HepG2 (cell line): ENCODE results near the gene SH3PXD2A. TPM values are rescaled to one million over a fixed set of nuclear protein-coding genes. Genes with fewer than 3 reads are reported as not detected.

Experiments used
- ATAC-seq: fragments of 200-7000 bp; cut with Tn5 transposase; 3 replicates; pipeline ENCODE4 v1.9.1; 2020; ENCODE audit warnings: mild to moderate bottlenecking, moderate library complexity
- BruUV-seq: library from RNA; stranded (reverse); fragments of 400-500 nt; replicated peaks from 2 replicates; lab custom pipeline; 2021; lab: Mats Ljungman, UMichigan
- CTCF ChIA-PET: fragments of 300-600 bp; formaldehyde crosslinking; extraction: SDS; loops from one replicate; lab custom pipeline; 2021; ENCODE audit warnings: low total read pairs, inconsistent platforms, low intra/inter-chr PET ratio; lab: Yijun Ruan, JAX
- POLR2A ChIA-PET: fragments of 350-600 bp; sonication (Branson Sonifier 250); formaldehyde crosslinking; loops from one replicate; lab custom pipeline; 2020; ENCODE audit warnings: antibody characterized with exemption, inconsistent platforms; lab: Yijun Ruan, JAX
- DNase-seq: peaks from one replicate; pipeline ENCODE4 v3.0.0-alpha.2; 2015; ENCODE audit warnings: low spot score
- FAIRE-seq: peaks from 3 replicates; lab custom pipeline; 2011; peaks lifted over from hg19 to GRCh38; lab: Jason Lieb, UNC
- H2AFZ ChIP-seq: one replicate; pipeline ENCODE4 v1.6.1; 2011; ENCODE audit warnings: low read length, inconsistent platforms
- H3K27ac ChIP-seq: fragments of 300-600 bp; 3 replicates; pipeline ENCODE4 v1.8.0; 2011; ENCODE audit warnings: mixed run types, mild to moderate bottlenecking, mixed read lengths, low read length, inconsistent platforms; ENCODE audit not compliant: insufficient read depth; ENCODE audit errors: extremely low read length
- H3K27me3 ChIP-seq, 2 experiments: fragments of 200-600 bp in 1 of 2; 2 replicates in 1 of 2; 3 replicates in 1 of 2; pipeline versions ENCODE4 v1.6.0 to v1.8.0; 2011; ENCODE audit warnings: low read length in 2 of 2, mild to moderate bottlenecking in 2 of 2, moderate library complexity in 2 of 2, inconsistent platforms in 1 of 2; ENCODE audit not compliant: insufficient read depth in 2 of 2, control insufficient read depth in 1 of 2
- H3K36me3 ChIP-seq, 2 experiments: fragments of 200-600 bp in 1 of 2; replicated peaks in 1 of 2; 2 replicates in 1 of 2; 3 replicates in 1 of 2; pipeline versions ENCODE4 v1.5.1 to v1.8.0; 2011; ENCODE audit warnings: low read length in 2 of 2, inconsistent platforms in 1 of 2; ENCODE audit not compliant: insufficient read depth in 2 of 2, control insufficient read depth in 1 of 2
- H3K4me1 ChIP-seq: 2 replicates; pipeline ENCODE4 v1.5.1; 2012; ENCODE audit warnings: low read length, inconsistent platforms; ENCODE audit not compliant: insufficient read depth
- H3K4me2 ChIP-seq: 2 replicates; pipeline ENCODE4 v1.6.0; 2011; ENCODE audit warnings: low read depth, low read length, inconsistent platforms
- H3K4me3 ChIP-seq, 3 experiments: fragments of 200-600 bp in 1 of 3; sonication (generic), shearing (Covaris generic) in 1 of 3; replicated peaks in 1 of 3; 2 replicates each; pipeline ENCODE4 v1.5.1; 2011 to 2016; ENCODE audit warnings: low read length in 3 of 3, inconsistent platforms in 2 of 3, low read depth in 2 of 3, mild to moderate bottlenecking in 2 of 3, control low read depth in 1 of 3, mixed read lengths in 1 of 3; ENCODE audit not compliant: insufficient read depth in 1 of 3
- H3K79me2 ChIP-seq: one replicate; pipeline ENCODE4 v1.6.1; 2011; ENCODE audit warnings: low read length, inconsistent platforms; ENCODE audit not compliant: insufficient read depth
- H3K9ac ChIP-seq: 2 replicates; pipeline ENCODE4 v1.6.0; 2011; ENCODE audit warnings: mild to moderate bottlenecking, low read depth, low read length, inconsistent platforms; ENCODE audit not compliant: insufficient read depth
- H3K9me3 ChIP-seq: 2 replicates; pipeline ENCODE4 v1.5.1; 2012; ENCODE audit warnings: mild to moderate bottlenecking, low read length
- H4K20me1 ChIP-seq: 2 replicates; pipeline ENCODE4 v1.6.0; 2011; ENCODE audit warnings: inconsistent platforms, mild to moderate bottlenecking, low read length, moderate library complexity; ENCODE audit not compliant: insufficient read depth
- HNRNPK ChIP-seq: fragments of 200-400 bp; formaldehyde crosslinking; IDR thresholded peaks from 2 replicates; pipeline ENCODE4 v1.6.1; 2018; ENCODE audit warnings: low read length, low read depth, moderate library complexity, mild to moderate bottlenecking; ENCODE audit not compliant: poor library complexity, severe bottlenecking
- SIN3A ChIP-seq: IDR thresholded peaks from 2 replicates; pipeline ENCODE4 v1.6.1; 2011; ENCODE audit warnings: low read depth, mild to moderate bottlenecking, control low read depth, low read length, borderline replicate concordance
- TCF12 ChIP-seq, 2 experiments: fragments of 450-650 bp in 1 of 2; sonication (generic) in 1 of 2; formaldehyde crosslinking in 1 of 2; IDR thresholded peaks; 2 replicates each; pipeline versions ENCODE4 v1.6.1 to v1.8.0; 2017 to 2022; ENCODE audit warnings: antibody characterized with exemption in 1 of 2, mild to moderate bottlenecking in 1 of 2, missing genetic modification reagents in 1 of 2, moderate library complexity in 1 of 2
- TMF1 ChIP-seq: sonication (generic); formaldehyde crosslinking; IDR thresholded peaks from 2 replicates; pipeline ENCODE4 v1.8.1; 2022; ENCODE audit warnings: low read depth, missing genetic modification reagents
- ZBTB1 ChIP-seq: sonication (generic); formaldehyde crosslinking; IDR thresholded peaks from 2 replicates; pipeline ENCODE4 v1.4.0; 2020; ENCODE audit warnings: missing genetic modification reagents, borderline replicate concordance
- ZBTB21 ChIP-seq: sonication (generic); formaldehyde crosslinking; IDR thresholded peaks from 2 replicates; pipeline ENCODE4 v1.4.0; 2020; ENCODE audit warnings: missing genetic modification reagents
- ZMAT3 ChIP-seq: sonication (generic); formaldehyde crosslinking; conservative IDR thresholded peaks from 2 replicates; pipeline ENCODE4 v1.7.0; 2021; ENCODE audit warnings: missing genetic modification reagents
- ZNF24 ChIP-seq: fragments of 450-650 bp; IDR thresholded peaks from 2 replicates; pipeline ENCODE4 v1.6.1; 2017; ENCODE audit warnings: antibody characterized with exemption, mild to moderate bottlenecking
- WGBS: methylation state at CpG from one replicate; pipeline ENCODE4 v1.1.6; 2017; ENCODE audit warnings: low lambda C conversion rate; 5-methylcytosine and 5-hydroxymethylcytosine counted together
- in situ Hi-C: cut with HindIII; loops from 2 replicates; pipeline ENCODE4 v1.10.0; 2017; ENCODE audit warnings: low pct_unique_long_range_greater_than_20kb; ENCODE audit not compliant: extremely low pct_ligation_motif_present
- intact Hi-C: fragments of 100-400 bp; cut with micrococcal nuclease; formaldehyde crosslinking; loops from one replicate; pipeline ENCODE4 v1.10.0; 2022; ENCODE audit not compliant: unreplicated experiment
- polyA plus RNA-seq, 8 experiments: library from polyadenylated mRNA; depleted of rRNA in 3 of 8; stranded (reverse) in 7 of 8; unstranded in 1 of 8; fragments of >200 nt; fragmentation: Illumina TruSeq in 4 of 8; extraction: Trizol in 4 of 8; gene quantifications; 2 replicates each; pipeline versions ENCODE4 v1.2.1 to v1.2.3, GENCODE V29; 2011 to 2016; ENCODE audit warnings: low read depth in 4 of 8, missing spikeins in 1 of 8, mixed read lengths in 1 of 8; ENCODE audit not compliant: insufficient read depth in 1 of 8
- total RNA-seq, 5 experiments: library from RNA; depleted of rRNA; stranded (reverse); fragments of >200 nt; fragmentation: Illumina TruSeq; extraction: Trizol; gene quantifications; 2 replicates each; pipeline ENCODE4 v1.2.3, GENCODE V29; 2016; ENCODE audit warnings: low read depth in 1 of 5
- TF ChIP-seq, protein P1 (sequence below): sonication (generic); formaldehyde crosslinking; IDR thresholded peaks from 2 replicates; pipeline ENCODE4 v1.5.0; 2020; ENCODE audit warnings: missing genetic modification reagents
- TF ChIP-seq, protein P2 (sequence below): sonication (generic); formaldehyde crosslinking; IDR thresholded peaks from 2 replicates; pipeline ENCODE4 v1.5.0; 2020; ENCODE audit warnings: mild to moderate bottlenecking, missing genetic modification reagents
- TF ChIP-seq, protein P3 (sequence below): sonication (generic); formaldehyde crosslinking; IDR thresholded peaks from 2 replicates; pipeline ENCODE4 v1.4.0; 2020; ENCODE audit warnings: missing genetic modification reagents, mild to moderate bottlenecking, borderline replicate concordance
- TF ChIP-seq, protein P4 (sequence below), 2 experiments: IDR thresholded peaks; 2 replicates each; pipeline ENCODE4 v1.6.1; 2011 to 2012; ENCODE audit warnings: low read length in 2 of 2, borderline replicate concordance in 1 of 2, low read depth in 1 of 2, mild to moderate bottlenecking in 1 of 2, moderate library complexity in 1 of 2

The SH3PXD2A gene
- total and polyA plus RNA-seq, 2 of the 13 experiments (the other 11 are each of a cell fraction or from before 2014, with no cell fraction given) = 11.1 to 11.3 TPM

DNA sequence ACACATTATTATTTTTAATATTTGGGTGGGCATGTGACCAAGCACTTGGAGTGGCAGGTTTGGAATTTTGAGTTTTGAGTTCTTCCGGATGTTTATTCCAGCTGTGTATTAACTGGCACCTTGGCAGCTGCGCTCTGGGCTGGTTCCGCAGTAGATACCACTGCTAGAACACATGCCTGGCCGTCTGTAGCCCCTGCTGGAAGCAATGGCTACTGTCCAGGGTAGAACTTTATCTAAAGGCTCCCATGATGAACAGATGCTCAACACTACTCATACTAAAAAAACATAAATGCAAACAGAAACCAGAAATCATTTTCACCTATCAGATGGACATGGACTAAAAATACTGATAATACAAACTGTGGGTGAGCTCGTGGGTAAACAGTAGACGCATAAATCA lies 19.4 kb upstream of the SH3PXD2A start:
- Histone ChIP-seq H3K27ac (no peak overlapping the region), H3K9ac (no peak overlapping the region), H3K36me3 (no peaks in the 10 kb centered on the region), H3K79me2 (no peaks in the 10 kb centered on the region), H3K4me2 (no peak overlapping the region), H3K4me3 (no peak overlapping the region), H4K20me1 (no peaks in the 10 kb centered on the region), H3K4me1 (no peaks in the 10 kb centered on the region), H2AFZ (no peak overlapping the region), H3K9me3 (no peaks in the 10 kb centered on the region), H3K27me3 (no peaks in the 10 kb centered on the region)
- no peak for ATAC-seq
- TF ChIP-seq, protein P1, sequence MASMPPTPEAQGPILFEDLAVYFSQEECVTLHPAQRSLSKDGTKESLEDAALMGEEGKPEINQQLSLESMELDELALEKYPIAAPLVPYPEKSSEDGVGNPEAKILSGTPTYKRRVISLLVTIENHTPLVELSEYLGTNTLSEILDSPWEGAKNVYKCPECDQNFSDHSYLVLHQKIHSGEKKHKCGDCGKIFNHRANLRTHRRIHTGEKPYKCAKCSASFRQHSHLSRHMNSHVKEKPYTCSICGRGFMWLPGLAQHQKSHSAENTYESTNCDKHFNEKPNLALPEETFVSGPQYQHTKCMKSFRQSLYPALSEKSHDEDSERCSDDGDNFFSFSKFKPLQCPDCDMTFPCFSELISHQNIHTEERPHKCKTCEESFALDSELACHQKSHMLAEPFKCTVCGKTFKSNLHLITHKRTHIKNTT (CRISPR knock-in tag) = no peak
- TF ChIP-seq, protein P2, sequence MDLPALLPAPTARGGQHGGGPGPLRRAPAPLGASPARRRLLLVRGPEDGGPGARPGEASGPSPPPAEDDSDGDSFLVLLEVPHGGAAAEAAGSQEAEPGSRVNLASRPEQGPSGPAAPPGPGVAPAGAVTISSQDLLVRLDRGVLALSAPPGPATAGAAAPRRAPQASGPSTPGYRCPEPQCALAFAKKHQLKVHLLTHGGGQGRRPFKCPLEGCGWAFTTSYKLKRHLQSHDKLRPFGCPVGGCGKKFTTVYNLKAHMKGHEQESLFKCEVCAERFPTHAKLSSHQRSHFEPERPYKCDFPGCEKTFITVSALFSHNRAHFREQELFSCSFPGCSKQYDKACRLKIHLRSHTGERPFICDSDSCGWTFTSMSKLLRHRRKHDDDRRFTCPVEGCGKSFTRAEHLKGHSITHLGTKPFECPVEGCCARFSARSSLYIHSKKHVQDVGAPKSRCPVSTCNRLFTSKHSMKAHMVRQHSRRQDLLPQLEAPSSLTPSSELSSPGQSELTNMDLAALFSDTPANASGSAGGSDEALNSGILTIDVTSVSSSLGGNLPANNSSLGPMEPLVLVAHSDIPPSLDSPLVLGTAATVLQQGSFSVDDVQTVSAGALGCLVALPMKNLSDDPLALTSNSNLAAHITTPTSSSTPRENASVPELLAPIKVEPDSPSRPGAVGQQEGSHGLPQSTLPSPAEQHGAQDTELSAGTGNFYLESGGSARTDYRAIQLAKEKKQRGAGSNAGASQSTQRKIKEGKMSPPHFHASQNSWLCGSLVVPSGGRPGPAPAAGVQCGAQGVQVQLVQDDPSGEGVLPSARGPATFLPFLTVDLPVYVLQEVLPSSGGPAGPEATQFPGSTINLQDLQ (CRISPR knock-in tag) = no peak
- no peak for TF ChIP-seq HNRNPK
- TF ChIP-seq ZBTB21 (CRISPR knock-in tag) = no peak
- no peak for TF ChIP-seq TMF1 (CRISPR knock-in tag)
- TF ChIP-seq, protein P3, sequence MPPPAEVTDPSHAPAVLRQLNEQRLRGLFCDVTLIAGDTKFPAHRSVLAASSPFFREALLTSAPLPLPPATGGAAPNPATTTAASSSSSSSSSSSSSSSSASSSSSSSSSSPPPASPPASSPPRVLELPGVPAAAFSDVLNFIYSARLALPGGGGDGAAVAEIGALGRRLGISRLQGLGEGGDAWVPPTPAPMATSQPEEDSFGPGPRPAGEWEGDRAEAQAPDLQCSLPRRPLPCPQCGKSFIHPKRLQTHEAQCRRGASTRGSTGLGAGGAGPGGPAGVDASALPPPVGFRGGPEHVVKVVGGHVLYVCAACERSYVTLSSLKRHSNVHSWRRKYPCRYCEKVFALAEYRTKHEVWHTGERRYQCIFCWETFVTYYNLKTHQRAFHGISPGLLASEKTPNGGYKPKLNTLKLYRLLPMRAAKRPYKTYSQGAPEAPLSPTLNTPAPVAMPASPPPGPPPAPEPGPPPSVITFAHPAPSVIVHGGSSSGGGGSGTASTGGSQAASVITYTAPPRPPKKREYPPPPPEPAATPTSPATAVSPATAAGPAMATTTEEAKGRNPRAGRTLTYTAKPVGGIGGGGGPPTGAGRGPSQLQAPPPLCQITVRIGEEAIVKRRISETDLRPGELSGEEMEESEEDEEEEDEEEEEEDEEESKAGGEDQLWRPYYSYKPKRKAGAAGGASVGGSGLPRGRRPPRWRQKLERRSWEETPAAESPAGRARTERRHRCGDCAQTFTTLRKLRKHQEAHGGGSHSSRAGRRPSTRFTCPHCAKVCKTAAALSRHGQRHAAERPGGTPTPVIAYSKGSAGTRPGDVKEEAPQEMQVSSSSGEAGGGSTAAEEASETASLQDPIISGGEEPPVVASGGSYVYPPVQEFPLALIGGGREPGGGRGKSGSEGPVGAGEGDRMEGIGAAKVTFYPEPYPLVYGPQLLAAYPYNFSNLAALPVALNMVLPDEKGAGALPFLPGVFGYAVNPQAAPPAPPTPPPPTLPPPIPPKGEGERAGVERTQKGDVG (CRISPR knock-in tag) = no peak
- TF ChIP-seq, protein P4, sequence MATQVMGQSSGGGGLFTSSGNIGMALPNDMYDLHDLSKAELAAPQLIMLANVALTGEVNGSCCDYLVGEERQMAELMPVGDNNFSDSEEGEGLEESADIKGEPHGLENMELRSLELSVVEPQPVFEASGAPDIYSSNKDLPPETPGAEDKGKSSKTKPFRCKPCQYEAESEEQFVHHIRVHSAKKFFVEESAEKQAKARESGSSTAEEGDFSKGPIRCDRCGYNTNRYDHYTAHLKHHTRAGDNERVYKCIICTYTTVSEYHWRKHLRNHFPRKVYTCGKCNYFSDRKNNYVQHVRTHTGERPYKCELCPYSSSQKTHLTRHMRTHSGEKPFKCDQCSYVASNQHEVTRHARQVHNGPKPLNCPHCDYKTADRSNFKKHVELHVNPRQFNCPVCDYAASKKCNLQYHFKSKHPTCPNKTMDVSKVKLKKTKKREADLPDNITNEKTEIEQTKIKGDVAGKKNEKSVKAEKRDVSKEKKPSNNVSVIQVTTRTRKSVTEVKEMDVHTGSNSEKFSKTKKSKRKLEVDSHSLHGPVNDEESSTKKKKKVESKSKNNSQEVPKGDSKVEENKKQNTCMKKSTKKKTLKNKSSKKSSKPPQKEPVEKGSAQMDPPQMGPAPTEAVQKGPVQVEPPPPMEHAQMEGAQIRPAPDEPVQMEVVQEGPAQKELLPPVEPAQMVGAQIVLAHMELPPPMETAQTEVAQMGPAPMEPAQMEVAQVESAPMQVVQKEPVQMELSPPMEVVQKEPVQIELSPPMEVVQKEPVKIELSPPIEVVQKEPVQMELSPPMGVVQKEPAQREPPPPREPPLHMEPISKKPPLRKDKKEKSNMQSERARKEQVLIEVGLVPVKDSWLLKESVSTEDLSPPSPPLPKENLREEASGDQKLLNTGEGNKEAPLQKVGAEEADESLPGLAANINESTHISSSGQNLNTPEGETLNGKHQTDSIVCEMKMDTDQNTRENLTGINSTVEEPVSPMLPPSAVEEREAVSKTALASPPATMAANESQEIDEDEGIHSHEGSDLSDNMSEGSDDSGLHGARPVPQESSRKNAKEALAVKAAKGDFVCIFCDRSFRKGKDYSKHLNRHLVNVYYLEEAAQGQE (IDR thresholded peaks at IDR 0.05; ENCODE audit: borderline replicate concordance in 1 of 2, low read depth in 1 of 2, low read length in 2 of 2) = no peak
- no peak for TF ChIP-seq ZNF24
- TF ChIP-seq SIN3A = no peak
- no peak for TF ChIP-seq ZBTB1 (CRISPR knock-in tag)
- no peak for TF ChIP-seq TCF12 (IDR thresholded peaks at IDR 0.05)
- TF ChIP-seq TCF12 (CRISPR knock-in tag; IDR thresholded peaks at IDR 0.05) = no peak
- TF ChIP-seq ZMAT3 = no peak
- no peak for FAIRE-seq
- ChIA-PET POLR2A (no interaction called here), CTCF (no interaction called here)
- no TSS peak for BruUV-seq
- 84% methylated on average over 6 of the region's 6 CpGs for WGBS
- in situ Hi-C loops (no loop called here), intact Hi-C loops (no loop called here)
- no peak for DNase-seq
